HL-60/S4 (cell line): Measurements from ENCODE around the gene SLC66A1.

Experiments
- in situ Hi-C: fragments of 300-500 bp; cut with MboI; formaldehyde crosslinking; loops from 2 replicates; pipeline ENCODE4 v1.14.3; 2022; ENCODE audit warnings: low sequenced_read_pairs

SLC66A1 gene

GRCh38 chr1:19360016-19360415 is 47.9 kb downstream of the SLC66A1 start:
- in situ Hi-C loops, result no loop called here

- in situ Hi-C loops, result no loop called here
These were observed 48.3 kb downstream of the SLC66A1 start for GRCh38 chr1:19360432-19360831.

- in situ Hi-C loops, result no loop called here
These were observed 48.9 kb downstream of the SLC66A1 start for GRCh38 chr1:19360843-19361610.

- in situ Hi-C loops, result no loop called here
These were observed 49.6 kb downstream of the SLC66A1 start for GRCh38 chr1:19361611-19362147.

- in situ Hi-C loops, result no loop called here
These were observed 51.5 kb downstream of the SLC66A1 start for GRCh38 chr1:19363536-19364152.

GRCh38 chr1:19365721-19366120 is 53.6 kb downstream of the SLC66A1 start:
- in situ Hi-C loops, result no loop called here

- in situ Hi-C loops, result no loop called here
These were observed 54.7 kb downstream of the SLC66A1 start for GRCh38 chr1:19366599-19367536.

- in situ Hi-C loops, result no loop called here
These were observed 55.5 kb downstream of the SLC66A1 start for GRCh38 chr1:19367584-19368041.

GRCh38 chr1:19368050-19368449 is 55.9 kb downstream of the SLC66A1 start:
- in situ Hi-C loops, result no loop called here

- in situ Hi-C loops, result no loop called here
These were observed 56.8 kb downstream of the SLC66A1 start for GRCh38 chr1:19368964-19369363.

- in situ Hi-C loops, result no loop called here
These were observed 57.4 kb downstream of the SLC66A1 start for GRCh38 chr1:19369396-19370090.

GRCh38 chr1:19370453-19371170 is 58.5 kb downstream of the SLC66A1 start:
- in situ Hi-C loops, result no loop called here

GRCh38 chr1:19371226-19372135 is 59.4 kb downstream of the SLC66A1 start:
- in situ Hi-C loops, result no loop called here

- in situ Hi-C loops, result no loop called here
These were observed 60.0 kb downstream of the SLC66A1 start for GRCh38 chr1:19372136-19372514.

GRCh38 chr1:19372602-19373001 is 60.5 kb downstream of the SLC66A1 start:
- in situ Hi-C loops, result no loop called here

- in situ Hi-C loops, result no loop called here
These were observed 61.3 kb downstream of the SLC66A1 start for GRCh38 chr1:19373211-19374082.

- in situ Hi-C loops, result no loop called here
These were observed 62.1 kb downstream of the SLC66A1 start for GRCh38 chr1:19374083-19374801.
